ENCODE measurements around the gene CCDC158.
A peak's percentile ranks its signal among the peaks of the same experiment; 100 is the strongest.
"Not testable (repeated sequence)": the region's sequence is repeated elsewhere in the genome, so short reads cannot be mapped to it uniquely, and the experiment has no call there.

CCDC158 gene

GRCh38 chr4:76430519-76431388 lies 9.8 kb upstream of the CCDC158 start:
- DNase-seq (ENCODE audit: low spot score), result peak; percentile 4

DNA sequence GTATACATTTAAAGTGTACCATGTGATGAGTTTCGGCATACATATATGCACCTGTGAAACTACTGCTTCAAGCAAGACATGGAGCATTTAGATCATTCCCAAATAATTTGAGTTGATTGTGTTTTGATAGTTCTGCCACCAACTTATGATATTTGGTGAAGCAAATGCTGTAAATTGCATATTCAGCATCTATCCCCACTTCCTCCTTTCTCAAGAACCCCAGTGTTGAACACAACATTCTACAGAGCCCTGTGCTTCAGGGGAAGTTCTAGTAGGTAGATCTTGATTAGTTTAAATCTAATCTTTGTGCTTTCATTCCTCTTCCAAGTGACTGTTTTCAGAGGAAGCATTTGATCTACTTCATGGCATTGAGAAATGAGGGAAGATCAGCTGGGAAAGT lies 8.7 kb upstream of the CCDC158 start:
- DNase-seq (ENCODE audit: low spot score), result no peak

DNA sequence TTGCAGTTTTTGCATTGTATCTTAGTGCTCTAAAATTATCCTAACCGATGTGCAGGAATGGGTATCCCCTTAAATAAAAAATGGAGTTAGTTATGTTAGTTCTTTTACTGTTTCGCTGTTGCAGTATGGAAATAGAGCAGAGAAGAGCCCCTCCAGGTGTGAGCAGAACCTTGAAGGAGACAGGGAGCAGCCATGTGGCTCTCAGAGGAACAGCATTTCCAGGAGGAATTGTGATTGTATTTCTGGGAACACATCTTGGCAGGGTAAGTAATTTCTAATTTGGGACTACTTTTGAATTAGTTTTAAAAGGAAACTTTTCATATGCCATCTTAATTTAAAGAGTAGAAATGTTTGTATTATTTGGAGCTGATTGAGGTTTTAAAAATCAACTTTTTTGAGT lies 5.3 kb upstream of the CCDC158 start:
- no peak for DNase-seq (ENCODE audit: low spot score)

DNA sequence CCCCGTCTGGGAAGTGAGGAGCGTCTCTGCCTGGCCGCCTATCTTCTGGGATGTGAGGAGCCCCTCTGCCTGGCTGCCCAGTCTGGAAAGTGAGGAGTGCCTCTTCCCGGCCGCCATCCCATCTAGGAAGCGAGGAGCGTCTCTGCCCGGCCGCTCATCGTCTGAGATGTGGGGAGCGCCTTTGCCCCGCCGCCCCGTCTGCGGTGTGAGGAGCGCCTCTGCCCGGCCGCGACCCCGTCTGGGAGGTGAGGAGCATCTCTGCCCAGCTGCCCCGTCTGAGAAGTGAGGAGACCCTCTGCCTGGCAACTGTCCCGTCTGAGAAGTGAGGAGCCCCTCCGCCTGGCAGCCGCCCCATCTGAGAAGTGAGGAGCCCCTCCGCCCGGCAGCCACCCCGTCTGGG lies 2.2 kb upstream of the CCDC158 start:
- DNase-seq (ENCODE audit: low spot score), result not testable (repeated sequence)

DNA sequence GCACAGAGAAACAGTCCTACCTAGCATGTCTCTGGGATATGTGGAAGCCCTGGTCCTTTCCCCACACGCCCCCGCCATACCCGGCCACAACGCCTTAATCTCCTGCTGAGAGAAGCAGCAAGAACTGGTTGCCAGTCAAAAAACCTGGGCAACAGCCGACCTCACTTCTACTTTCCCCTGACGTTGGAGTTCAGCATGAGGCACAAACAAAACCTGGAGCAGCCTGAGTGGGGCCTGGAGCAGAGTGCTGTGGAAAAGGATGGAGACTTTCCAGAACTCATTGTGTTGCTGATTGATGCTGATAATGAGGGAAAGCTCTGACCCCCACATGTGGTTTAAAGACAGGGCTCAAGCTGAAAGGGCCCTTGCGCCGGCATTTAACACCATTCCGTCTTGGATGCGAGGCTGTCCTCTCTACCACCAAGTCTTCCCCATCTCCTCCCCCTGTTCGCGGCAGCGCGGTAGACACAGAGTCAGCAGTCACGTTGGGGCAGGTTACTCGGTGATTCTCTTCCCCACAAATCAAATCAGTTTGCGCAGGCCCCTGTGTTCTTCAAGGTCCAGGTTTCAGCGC lies 666 bp downstream of the CCDC158 start:
- no peak for DNase-seq (ENCODE audit: low spot score)

DNA sequence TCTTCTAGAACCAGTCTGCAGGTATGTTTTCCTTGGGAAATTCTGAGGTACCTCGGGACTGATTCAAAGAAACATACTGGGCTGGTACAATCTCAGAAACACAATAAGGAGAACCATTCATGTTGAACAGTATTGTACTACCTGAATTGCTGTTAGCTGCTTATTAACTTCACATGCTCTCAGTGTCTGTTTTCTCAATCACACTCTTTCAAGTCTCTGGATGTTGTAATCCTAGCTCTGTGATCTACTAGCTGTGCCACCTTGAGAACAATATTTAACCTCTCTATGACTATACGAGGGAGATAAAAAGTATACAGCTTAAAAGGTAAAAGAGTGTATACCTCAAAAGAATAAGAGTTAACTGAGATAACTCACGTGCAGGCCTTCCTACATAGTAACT lies 10.3 kb downstream of the CCDC158 start:
- DNase-seq (ENCODE audit: low spot score), result no peak

DNA sequence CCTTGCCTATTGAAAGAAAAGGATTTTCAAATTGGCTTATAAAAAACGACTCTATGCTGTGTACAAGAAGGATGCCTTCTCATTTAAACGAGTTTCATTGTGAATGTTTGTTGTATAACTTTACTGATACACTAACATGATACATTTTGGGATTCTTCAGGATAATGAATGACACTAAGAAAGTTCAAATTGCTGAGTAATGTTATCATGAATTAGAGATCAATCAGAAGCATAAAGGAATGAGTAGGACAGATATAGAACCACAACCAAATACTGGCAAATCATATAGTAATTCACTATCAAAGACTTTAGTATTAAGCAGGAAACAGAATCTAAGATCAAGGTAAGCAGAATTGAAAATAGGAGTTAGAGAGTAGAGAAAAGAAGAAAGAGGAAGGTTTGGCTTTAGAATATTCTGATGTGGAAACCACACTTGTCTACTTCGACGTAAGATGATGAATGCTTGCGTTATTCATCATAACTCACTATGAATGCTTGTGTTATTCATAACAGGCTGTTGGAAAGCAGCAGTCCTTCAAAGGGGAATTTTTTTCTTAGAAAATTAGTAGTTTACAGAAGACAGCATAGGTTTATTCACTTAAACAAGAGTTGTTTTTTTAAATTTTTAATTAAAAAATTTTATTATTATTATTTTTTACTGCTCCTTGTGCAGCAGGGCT lies 13.4 kb downstream of the CCDC158 start:
- DNase-seq (ENCODE audit: low spot score), result no peak

- DNase-seq (ENCODE audit: low spot score), result no peak
Measured at GRCh38 chr4:76406081-76406480, 14.9 kb downstream of the CCDC158 start.

- DNase-seq (ENCODE audit: low spot score), result no peak
Measured at GRCh38 chr4:76401654-76402053, 19.3 kb downstream of the CCDC158 start.

DNA sequence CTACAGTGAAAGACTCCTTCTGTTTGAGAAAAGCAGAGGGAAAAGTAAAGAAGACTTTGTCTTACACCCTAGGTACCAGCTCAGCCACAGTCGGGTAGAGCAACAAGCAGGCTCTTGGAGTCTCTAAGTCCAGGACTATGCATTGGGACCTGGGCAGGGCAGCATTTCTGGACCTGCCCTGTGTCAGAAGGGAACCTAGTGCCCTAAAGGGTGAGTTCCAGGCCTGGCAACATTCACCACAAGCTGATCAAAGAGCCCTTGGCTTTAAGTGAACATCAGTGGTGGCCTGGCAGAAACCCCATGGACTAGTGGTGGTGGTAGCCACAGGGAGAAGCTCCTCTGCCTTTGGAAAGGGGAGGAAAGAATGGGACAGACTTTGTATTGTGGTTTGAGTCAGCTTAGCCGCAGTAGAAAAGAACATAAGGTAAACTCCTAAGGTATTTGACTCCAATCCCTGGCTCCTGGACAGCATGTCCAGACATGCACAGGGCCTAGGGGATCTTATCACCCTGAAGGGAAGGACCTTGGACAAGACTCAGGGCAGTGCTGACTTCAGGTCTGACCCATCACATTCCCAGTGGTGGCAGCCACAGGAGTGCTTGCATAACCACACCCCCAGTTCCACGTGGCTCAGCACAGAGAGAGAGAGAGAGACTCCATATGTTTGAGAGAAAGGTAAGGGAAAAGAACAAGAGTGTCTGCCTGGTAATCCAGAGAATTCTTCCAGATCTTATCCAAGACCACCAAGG lies 32.6 kb downstream of the CCDC158 start:
- no peak for DNase-seq (ENCODE audit: low spot score)

DNA sequence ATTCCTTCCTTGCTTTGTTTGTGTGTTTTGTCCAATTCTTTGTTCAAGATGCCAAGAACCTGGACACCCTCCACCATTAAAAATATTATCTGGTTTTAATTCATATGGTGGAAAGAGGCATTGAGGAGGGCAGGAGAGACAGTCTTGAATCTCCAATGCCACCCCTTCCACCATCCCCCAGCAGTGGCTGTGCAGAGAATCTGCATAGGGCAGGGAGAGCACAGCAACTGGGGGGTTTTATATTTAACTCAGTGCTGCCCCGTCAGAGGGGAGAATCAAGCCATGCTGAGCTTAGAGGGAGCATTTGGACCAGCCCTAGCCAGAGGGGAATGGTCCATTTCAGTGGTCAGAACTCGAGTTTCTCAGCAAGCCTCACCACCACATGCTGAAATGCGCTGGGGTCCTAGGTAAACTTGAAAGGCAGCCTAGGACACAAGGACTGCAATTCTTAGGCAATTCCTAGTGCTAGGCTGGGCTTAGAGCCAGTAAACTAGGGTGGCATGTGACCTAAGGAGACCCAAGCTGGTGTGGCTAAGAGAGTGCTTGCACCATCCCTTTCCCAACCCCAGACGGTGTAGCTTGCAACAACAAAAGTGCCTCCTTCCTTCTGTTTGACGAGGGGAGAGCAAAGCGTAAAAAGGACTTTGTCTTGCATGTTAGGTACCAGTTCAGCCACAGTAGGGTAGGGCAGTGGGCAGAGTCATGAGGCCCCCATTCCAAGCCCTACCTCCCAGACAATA lies 34.2 kb downstream of the CCDC158 start:
- no peak for DNase-seq (ENCODE audit: low spot score)

GRCh38 chr4:76385974-76386373 lies 35.0 kb downstream of the CCDC158 start:
- no peak for DNase-seq (ENCODE audit: low spot score)

- DNase-seq (ENCODE audit: low spot score), result no peak
Measured at GRCh38 chr4:76384052-76384451, 36.9 kb downstream of the CCDC158 start.

- DNase-seq (ENCODE audit: low spot score), result no peak
Measured at GRCh38 chr4:76383001-76383400, 37.9 kb downstream of the CCDC158 start.

DNA sequence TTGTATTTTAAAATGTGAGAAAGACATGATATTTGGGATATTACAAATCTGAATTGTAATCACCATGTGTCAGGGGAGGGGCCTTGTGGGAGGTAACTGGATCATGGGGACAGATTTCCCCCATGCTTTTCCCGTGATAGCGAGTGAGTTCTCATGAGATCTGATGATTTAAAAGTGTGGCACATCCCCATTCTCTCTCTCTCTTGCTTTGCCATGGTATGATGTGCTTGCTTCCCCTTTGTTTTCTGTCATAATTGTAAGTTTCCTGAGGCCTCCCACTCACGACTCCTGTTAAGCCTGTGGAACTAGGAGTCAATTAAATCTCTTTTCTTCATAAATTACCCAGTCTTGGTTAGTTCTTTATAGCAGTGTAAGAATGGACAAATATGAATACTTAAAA lies 39.0 kb downstream of the CCDC158 start:
- DNase-seq (ENCODE audit: low spot score), result no peak

GRCh38 chr4:76380561-76380960 lies 40.4 kb downstream of the CCDC158 start:
- no peak for DNase-seq (ENCODE audit: low spot score)

GRCh38 chr4:76377911-76378310 lies 43.0 kb downstream of the CCDC158 start:
- peak; percentile 36 for DNase-seq (ENCODE audit: low spot score)

DNA sequence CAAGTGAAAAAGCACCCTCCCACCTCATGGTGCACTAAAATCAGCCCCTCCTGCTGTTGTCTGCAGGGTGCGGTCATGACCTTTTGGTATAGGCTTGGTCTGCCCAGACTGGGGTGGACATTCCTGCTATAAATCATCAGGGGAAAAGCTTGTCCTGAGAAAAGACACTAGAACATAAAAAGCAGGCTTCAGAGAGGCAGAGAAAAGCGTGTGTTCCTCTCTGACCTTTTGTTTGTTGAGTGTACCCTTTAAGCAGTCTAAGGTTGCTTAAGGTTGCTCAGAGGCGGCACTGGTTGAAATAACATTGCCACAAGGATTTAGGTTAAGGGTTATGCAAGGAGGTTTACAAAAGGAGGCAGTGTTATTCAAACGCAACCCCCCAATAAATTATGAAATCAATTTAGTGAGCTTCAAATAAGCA lies 43.5 kb downstream of the CCDC158 start:
- no peak for DNase-seq (ENCODE audit: low spot score)

GRCh38 chr4:76376534-76376933 lies 44.4 kb downstream of the CCDC158 start:
- DNase-seq (ENCODE audit: low spot score), result no peak

- DNase-seq (ENCODE audit: low spot score), result no peak
Measured at GRCh38 chr4:76375703-76376102, 45.2 kb downstream of the CCDC158 start.

- DNase-seq (ENCODE audit: low spot score), result no peak
Measured at GRCh38 chr4:76374798-76375197, 46.1 kb downstream of the CCDC158 start.

Measured in CD4-positive, alpha-beta T cell treated with Interleukin-6 at 100 ng/mL for 8 hours (primary cell).